ENCODE results near the gene GPX4. TPM values are rescaled to one million over a fixed set of nuclear protein-coding genes. Genes with fewer than 3 reads are reported as not detected.

Gene GPX4
- total and polyA plus RNA-seq, 10 of the 15 experiments (the other 5 are each of a cell fraction or from before 2014, with no cell fraction given), result 33.3 to 749 (median 297) TPM

- TF ChIP-seq CHD2 (IDR thresholded peaks at IDR 0.05; ENCODE audit: borderline replicate concordance, low read depth, low read length) (peak; percentile 93; the same call in 1 of the 2 replicates), FOXM1 (IDR thresholded peaks at IDR 0.05; ENCODE audit: low read depth, low read length) (no peak), PBX3 (IDR thresholded peaks at IDR 0.05; ENCODE audit: insufficient replicate concordance, low read depth, low read length) (peak; percentile 84), REST (IDR thresholded peaks at IDR 0.05; ENCODE audit: low read depth, low read length) (no peak), RBBP5 (conservative IDR thresholded peaks at IDR 0.05) (no peak), CTCF (IDR thresholded peaks at IDR 0.05 in 2 of 3, conservative IDR thresholded peaks at IDR 0.05 in 1 of 3; ENCODE audit: control insufficient read depth in 2 of 3, extremely low read depth in 1 of 3, insufficient read depth in 1 of 3, low read depth in 3 of 3, low read length in 3 of 3) (0 out of 6 replicates have a peak, but pooled peaks of 1 of the 3 experiments have one; percentile 0), BMI1 (IDR thresholded peaks at IDR 0.05; ENCODE audit: borderline replicate concordance) (no peak), MEF2B (IDR thresholded peaks at IDR 0.05; ENCODE audit: partially characterized antibody, poor library complexity, severe bottlenecking) (no peak), CHD4 (IDR thresholded peaks at IDR 0.05) (no peak), FOS (IDR thresholded peaks at IDR 0.05; ENCODE audit: borderline replicate concordance, extremely low read depth, insufficient read length) (peak; percentile 88), EZH2 (IDR thresholded peaks at IDR 0.05; ENCODE audit: borderline replicate concordance, control insufficient read depth, low read depth, low read length) (0 out of 2 replicates have a peak, but pooled peaks have one; percentile 94), TCF12 (IDR thresholded peaks at IDR 0.05; ENCODE audit: low read depth, low read length) (no peak), YY1 (IDR thresholded peaks at IDR 0.05; ENCODE audit: low read depth, low read length) (no peak), IRF3 (IDR thresholded peaks at IDR 0.05) (peak; percentile 88)
Observed at GRCh38 chr19:1133471-1133929, 29.7 kb downstream of the GPX4 start (continued).
